ENCODE data around the gene RAD51B.

RAD51B gene

GRCh38 chr14:68619790-68620574 is 800.4 kb downstream of the RAD51B start:
- no peak for DNase-seq (ENCODE audit: low spot score)

GRCh38 chr14:68621400-68622365 is 802.1 kb downstream of the RAD51B start:
- DNase-seq (ENCODE audit: low spot score) = no peak

GRCh38 chr14:68622856-68623255 is 803.3 kb downstream of the RAD51B start:
- DNase-seq (ENCODE audit: low spot score) = no peak

- no peak for DNase-seq (ENCODE audit: low spot score)
Measured at GRCh38 chr14:68623307-68623706, 803.7 kb downstream of the RAD51B start.

GRCh38 chr14:68623826-68624225 is 804.2 kb downstream of the RAD51B start:
- no peak for DNase-seq (ENCODE audit: low spot score)

- DNase-seq (ENCODE audit: low spot score) = no peak
Measured at GRCh38 chr14:68624541-68625220, 805.1 kb downstream of the RAD51B start.

GRCh38 chr14:68625366-68626090 is 805.9 kb downstream of the RAD51B start:
- DNase-seq (ENCODE audit: low spot score) = no peak

GRCh38 chr14:68626386-68626785 is 806.8 kb downstream of the RAD51B start:
- DNase-seq (ENCODE audit: low spot score) = no peak

GRCh38 chr14:68627050-68627867 is 807.7 kb downstream of the RAD51B start:
- DNase-seq (ENCODE audit: low spot score) = no peak

GRCh38 chr14:68627868-68628604 is 808.5 kb downstream of the RAD51B start:
- peak; percentile 56 for DNase-seq (ENCODE audit: low spot score)

- peak; percentile 29 for DNase-seq (ENCODE audit: low spot score)
Measured at GRCh38 chr14:68628605-68629310, 809.2 kb downstream of the RAD51B start.

GRCh38 chr14:68630081-68630571 is 810.5 kb downstream of the RAD51B start:
- no peak for DNase-seq (ENCODE audit: low spot score)

- no peak for DNase-seq (ENCODE audit: low spot score)
Measured at GRCh38 chr14:68630611-68631393, 811.2 kb downstream of the RAD51B start.

GRCh38 chr14:68631394-68632053 is 811.9 kb downstream of the RAD51B start:
- DNase-seq (ENCODE audit: low spot score) = no peak

- no peak for DNase-seq (ENCODE audit: low spot score)
Measured at GRCh38 chr14:68632054-68632895, 812.7 kb downstream of the RAD51B start.

GRCh38 chr14:68633131-68633991 is 813.8 kb downstream of the RAD51B start:
- DNase-seq (ENCODE audit: low spot score) = no peak

All from CD4-positive, alpha-beta T cell treated with Interleukin-6 at 100 ng/mL for 8 hours (primary cell).